Fibroblast of villous mesenchyme (primary cell): ENCODE results near the gene FADS1. TPM values are rescaled to one million over a fixed set of nuclear protein-coding genes. Genes with fewer than 3 reads are reported as not detected.
A peak's percentile ranks its signal among the peaks of the same experiment; 100 is the strongest.

Experiments
- DNase-seq: peaks from one replicate; pipeline ENCODE4 v3.0.0-alpha.2; 2010; ENCODE audit warnings: low read depth
- H3K4me3 ChIP-seq: 2 replicates; pipeline ENCODE4 v1.5.1; 2011; ENCODE audit warnings: low read depth, mild to moderate bottlenecking, low read length
- CTCF ChIP-seq: IDR thresholded peaks from 2 replicates; pipeline ENCODE4 v1.5.1; 2012; ENCODE audit warnings: low read depth, mild to moderate bottlenecking, low read length; ENCODE audit not compliant: insufficient read depth
- total RNA-seq: library from RNA; depleted of rRNA; stranded (reverse); fragments of >200 nt; gene quantifications from 2 replicates; pipeline ENCODE4 v1.2.3, GENCODE V29; 2012

The FADS1 gene
- total RNA-seq, 1 donor: 244 TPM

GRCh38 chr11:61752117-61752924, 64.5 kb downstream of the FADS1 start, which contains the start of gene MYRF:
Gene MYRF (plus strand): TSS chr11:61752636. CDS start chr11:61752745, 109 bp downstream.
- DNase-seq: peak; percentile 43
- H3K4me3 ChIP-seq: peak within 1 kb of the TSS; percentile 78
- TF ChIP-seq CTCF: peak; percentile 52

- TF ChIP-seq CTCF: no peak
- DNase-seq: no peak
- H3K4me3 ChIP-seq: no peak overlapping the region
Observed at GRCh38 chr11:61751384-61751783, 65.4 kb downstream of the FADS1 start.

- TF ChIP-seq CTCF: no peak
- DNase-seq: no peak
- H3K4me3 ChIP-seq: no peak overlapping the region
Observed at GRCh38 chr11:61750631-61751273, 66.1 kb downstream of the FADS1 start.

Other genes with a start within 250 kb of the FADS1 start
- 0.43 and 2.6 TPM in 2 replicates for gene SYT7, start 235.9 kb downstream of the FADS1 start, total RNA-seq
- 2.2 and 2.6 TPM in 2 replicates for gene DAGLA, start 136.6 kb downstream of the FADS1 start, total RNA-seq
- gene MYRF, start 64.4 kb downstream of the FADS1 start, total RNA-seq: 2.6 and 9.7 TPM in 2 replicates
- gene TMEM258, start 24.4 kb downstream of the FADS1 start, total RNA-seq: 40.6 and 76.4 TPM in 2 replicates
- 23.8 and 27.6 TPM in 2 replicates for gene FEN1, start 24.1 kb downstream of the FADS1 start, total RNA-seq
- 713 and 741 TPM in 2 replicates for gene FADS2, start 11.3 kb upstream of the FADS1 start, total RNA-seq
- 94.7 and 126 TPM in 2 replicates for gene FADS3, start 74.5 kb upstream of the FADS1 start, total RNA-seq
- 6.9 and 10.6 TPM in 2 replicates for gene RAB3IL1, start 100.6 kb upstream of the FADS1 start, total RNA-seq
- gene BEST1, start 133.3 kb upstream of the FADS1 start, total RNA-seq: 3.0 and 3.2 TPM in 2 replicates
- 453 and 708 TPM in 2 replicates for gene FTH1, start 150.6 kb upstream of the FADS1 start, total RNA-seq